Panc1 (cell line): ENCODE data around the gene ARFGEF2.

Source experiments
- CTCF ChIP-seq: fragments of 450-650 bp; IDR thresholded peaks from 2 replicates; pipeline ENCODE4 v1.5.1; 2017; ENCODE audit warnings: mild to moderate bottlenecking
- POLR2AphosphoS5 ChIP-seq: IDR thresholded peaks from 2 replicates; pipeline ENCODE4 v1.6.1; 2012; ENCODE audit warnings: mild to moderate bottlenecking, low read depth, low read length, moderate library complexity
- REST ChIP-seq, 2 experiments: IDR thresholded peaks; 2 replicates each; pipeline ENCODE4 v1.6.1; 2011 to 2012; ENCODE audit warnings: low read depth in 2 of 2, control low read depth in 1 of 2, low read length in 1 of 2, mild to moderate bottlenecking in 1 of 2, moderate library complexity in 1 of 2; ENCODE audit not compliant: insufficient read depth in 1 of 2
- SIN3A ChIP-seq: IDR thresholded peaks from 2 replicates; pipeline ENCODE4 v1.6.1; 2012; ENCODE audit warnings: low read depth, mild to moderate bottlenecking, low read length, moderate library complexity, borderline replicate concordance; ENCODE audit not compliant: insufficient read depth

GRCh38 chr20:48970681-48971365 is 49.3 kb downstream of the ARFGEF2 start:
- no peak; the same call in 1 of the 2 replicates for TF ChIP-seq CTCF
- no peak for TF ChIP-seq SIN3A
- TF ChIP-seq REST (IDR thresholded peaks at IDR 0.05; ENCODE audit: insufficient read depth in 1 of 2, low read depth in 2 of 2, low read length in 1 of 2), result no peak
- TF ChIP-seq POLR2AphosphoS5, result no peak
